NCI-H748 (cell line): ENCODE data around the gene KRT83.
"Not testable (repeated sequence)": the region's sequence is repeated elsewhere in the genome, so short reads cannot be mapped to it uniquely, and the experiment has no call there.

ENCODE experiments used
- DNase-seq: peaks from one replicate; lab custom pipeline; 2025; ENCODE audit not compliant: unreplicated experiment; lab: John Stamatoyannopoulos, UW

Gene KRT83

GRCh38 chr12:52287816-52288805, 33.1 kb downstream of the KRT83 start:
- not testable (repeated sequence) for DNase-seq

DNA sequence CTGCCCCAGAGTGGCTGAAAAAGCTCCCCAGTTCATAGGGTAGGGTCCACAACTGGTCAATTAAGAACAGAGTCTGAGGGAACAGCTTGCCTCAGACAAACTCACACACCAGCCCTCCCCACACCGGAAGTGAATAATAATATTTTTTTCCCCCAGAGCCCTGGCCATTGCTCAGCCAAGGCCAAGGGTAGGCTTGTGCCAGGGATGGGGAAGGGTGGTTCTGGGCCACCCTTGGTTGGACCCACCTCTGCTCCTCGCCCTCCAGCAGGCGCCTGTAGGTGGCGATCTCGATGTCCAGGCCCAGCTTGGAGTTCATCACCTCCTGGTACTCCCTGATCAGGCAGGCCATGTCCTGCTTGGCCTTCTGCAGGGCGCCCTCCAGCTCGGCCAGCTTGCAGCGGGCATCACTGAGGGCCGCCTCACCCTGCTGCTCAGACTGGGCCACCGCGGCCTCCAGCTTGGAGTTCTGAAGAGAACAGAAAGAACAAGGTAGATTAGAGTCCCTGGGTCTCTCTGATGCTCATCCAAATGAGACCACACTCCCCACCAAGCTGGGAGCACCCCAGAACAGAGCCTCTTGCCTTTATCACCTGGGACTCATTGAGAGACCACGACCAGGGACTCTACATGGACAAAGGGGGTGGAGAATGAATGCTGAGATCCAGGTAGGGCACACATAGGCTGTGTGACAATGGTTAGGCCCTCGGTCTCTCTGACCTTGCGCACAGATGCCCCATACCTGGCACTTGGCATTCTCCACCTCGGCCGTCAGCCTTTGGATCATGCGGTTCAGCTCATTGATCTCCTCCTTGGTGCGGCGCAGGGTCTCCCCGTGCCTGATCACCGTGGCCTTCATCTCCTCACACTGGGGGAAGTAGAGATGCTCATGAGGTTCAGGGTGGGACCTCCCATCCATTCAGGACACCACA, 34.1 kb downstream of the KRT83 start:
- DNase-seq, result not testable (repeated sequence)

DNA sequence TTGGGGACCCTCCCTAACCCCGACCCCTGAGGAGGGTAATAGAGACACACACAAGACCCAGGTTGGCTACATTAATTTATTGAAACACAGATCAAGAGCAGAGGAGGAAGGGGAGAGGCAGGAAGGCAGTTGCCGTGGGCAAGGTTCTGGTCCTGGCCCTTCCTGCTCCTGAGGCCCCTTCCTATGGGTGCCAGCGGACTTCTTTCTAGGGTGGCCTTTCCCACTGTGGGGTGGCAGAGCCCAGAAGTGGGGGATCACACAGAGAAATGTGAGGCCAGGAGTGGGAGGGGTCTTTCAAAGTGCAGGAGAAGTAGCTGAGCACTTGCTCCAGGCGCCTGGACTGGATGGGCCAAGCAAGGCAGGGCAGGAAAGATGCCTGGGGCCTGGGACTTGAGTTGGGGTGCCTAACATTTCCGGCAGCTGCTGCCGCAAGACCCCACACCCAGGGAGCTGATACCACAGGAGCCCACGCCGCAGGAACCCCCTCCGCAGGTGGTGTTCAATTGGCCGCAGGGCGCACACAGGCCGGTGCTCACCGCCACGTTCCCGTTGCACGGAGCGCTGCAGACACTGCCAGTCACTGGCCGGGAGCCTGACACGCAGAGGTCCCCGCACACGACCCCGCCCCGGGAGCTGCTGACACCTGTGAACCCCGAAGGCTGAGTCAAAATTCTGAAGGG, 35.2 kb downstream of the KRT83 start:
- no peak for DNase-seq

DNA sequence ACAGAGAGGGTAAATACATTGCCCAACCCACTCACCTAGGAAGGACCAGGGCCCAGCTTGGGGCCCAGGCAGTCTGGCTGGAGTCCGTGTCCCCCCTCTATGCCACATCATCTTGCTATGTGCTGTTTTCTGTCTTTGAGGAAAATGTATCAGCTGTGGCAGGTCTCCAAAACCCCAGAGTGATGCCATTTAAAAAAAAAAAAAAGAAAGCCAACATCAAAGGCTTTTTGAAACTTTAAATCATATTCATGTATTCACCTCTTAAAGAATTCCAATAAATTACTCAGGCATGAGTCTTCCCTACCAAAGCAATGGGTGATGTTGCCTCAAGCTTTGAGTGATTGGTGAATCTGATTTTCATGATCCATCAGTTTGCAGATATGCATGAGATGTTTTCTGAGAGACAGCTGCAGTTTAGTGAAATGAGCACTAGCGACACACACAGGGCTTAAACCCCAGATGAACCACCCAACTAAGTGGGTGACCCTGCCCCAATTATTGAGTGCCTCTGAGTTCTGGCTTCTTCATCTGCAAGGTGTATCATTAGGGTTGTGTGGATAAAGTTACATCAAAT, 35.9 kb downstream of the KRT83 start:
- DNase-seq, result no peak

DNA sequence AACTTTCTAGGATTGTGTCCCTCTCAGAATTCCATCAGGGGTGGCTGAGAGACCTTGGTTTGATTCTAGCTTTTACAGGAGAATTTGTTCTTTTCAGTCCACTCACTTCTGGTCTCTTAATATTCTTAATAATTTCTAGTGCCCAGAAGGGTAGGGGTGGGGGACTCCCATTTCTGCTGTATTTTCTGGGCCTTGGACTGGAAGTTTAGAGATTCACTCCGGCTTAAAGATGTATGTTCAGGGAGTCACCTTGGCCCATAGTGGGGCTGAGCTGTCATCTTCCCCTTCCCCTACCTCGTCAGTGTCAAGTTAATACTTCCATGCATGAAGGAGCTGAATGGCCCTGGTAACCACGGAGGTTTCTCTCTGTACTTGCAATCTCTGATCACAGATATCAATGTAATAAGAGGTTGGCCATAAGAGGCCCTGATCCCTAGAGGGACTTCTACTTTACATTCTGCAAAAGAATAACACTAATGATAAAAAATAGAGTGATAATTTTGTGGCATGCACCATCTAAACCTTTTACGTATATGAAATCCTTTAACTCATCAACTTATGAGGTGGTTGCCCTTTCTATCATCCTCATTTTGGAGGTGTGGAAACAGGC, 36.5 kb downstream of the KRT83 start:
- no peak for DNase-seq

DNA sequence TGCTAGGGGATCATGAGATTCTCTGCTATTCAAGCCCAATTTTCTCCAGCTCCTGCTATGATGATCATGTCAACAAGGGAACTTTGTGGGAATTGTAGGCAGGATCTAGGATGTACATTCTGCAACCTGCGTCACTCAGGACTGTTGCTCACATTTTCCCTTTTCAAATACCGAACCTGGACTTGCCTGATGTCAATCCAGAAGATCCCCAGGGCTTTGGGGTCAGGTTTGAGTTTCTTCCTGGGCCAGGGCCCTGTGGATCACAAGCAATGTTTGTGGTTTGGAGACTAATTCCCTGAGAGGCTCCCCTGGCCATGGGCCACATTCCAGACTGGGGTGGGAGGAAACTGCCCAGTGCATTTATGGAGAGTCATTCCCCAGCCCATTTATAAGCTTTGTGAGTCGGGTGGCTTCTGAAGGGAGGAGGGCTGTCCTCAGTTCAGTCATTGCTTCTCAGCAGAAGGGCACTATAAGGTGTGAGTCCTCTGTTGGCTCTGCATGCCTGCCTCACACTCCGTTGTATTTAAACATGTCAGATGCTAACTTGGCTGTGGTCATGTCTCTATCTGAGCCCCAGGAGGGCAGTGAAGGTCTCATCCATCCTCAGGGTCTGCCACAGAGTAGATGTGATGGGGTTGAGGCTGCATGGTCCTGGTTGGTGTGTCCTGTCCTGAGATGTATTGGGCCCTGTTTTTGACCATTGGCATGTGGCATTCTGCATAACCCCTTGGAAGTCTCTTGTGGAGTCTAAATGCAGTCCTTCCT, 40.2 kb downstream of the KRT83 start:
- no peak for DNase-seq

DNA sequence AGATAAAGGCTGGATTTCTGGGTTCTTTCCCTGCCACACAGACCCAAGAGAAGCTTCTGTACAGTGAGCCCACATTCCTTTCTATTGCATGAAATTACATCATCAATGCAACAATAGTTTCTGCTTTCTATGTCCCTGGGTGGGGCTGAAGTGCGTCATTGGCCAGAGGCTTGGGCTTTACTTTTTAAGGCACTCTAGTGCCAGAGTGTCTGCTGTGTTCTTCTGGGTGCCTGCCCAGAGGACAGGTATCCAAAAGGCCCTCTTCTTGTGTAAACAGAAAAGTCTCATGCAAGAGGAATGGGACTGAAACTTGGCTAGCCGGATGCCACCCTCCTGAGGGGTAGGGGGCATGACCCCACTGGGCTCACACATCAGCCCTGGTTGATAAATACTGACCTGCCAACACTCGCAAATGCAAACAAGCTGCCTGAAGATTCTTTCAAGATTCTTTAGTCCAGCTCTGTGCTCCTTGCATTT, 40.8 kb downstream of the KRT83 start:
- no peak for DNase-seq

- DNase-seq, result no peak
These were observed 41.5 kb downstream of the KRT83 start for GRCh38 chr12:52279422-52280318.

DNA sequence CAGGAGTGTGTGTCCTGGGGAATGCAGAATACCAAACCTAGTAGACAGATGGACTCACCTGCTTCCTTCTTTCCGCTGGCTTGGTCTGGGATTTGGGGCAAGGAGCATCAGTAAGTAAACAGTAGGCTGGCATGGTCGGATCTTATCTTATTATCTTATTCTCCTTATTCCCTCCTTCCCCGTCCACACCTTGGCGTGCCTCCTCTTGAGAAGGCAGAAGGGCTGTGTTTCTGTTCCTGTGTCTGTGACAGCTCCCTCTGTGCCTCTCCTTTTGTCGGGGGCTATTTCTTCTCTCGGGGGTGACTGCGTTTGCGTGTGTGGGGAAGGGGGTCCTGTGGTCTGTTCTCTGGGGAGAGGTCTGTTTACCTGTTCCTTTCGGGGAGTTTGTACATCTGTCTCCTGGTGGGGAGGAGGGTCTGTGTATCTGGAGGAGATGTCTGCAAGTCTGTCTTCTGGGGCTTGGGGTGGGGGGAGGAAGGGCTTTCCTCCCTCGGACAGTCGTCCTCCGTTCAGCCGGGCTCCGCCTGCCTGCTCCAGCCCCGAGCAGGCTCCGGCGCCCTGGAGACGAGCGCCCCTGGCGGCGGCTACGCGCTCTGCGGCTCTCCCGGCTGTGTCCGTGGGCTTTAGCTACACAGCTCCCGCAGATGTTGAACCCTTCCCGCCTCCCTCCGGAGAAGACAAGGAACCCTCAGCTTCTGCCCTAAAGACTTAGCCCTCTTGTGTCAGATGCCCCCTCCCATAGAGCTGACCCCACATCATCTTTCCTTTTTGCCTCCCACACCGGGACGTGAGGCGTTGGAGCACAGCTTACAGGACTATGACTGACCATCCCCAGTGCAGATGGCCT, 42.4 kb downstream of the KRT83 start:
- peak; percentile 64 for DNase-seq

- DNase-seq, result no peak
These were observed 43.5 kb downstream of the KRT83 start for GRCh38 chr12:52277486-52278245.

DNA sequence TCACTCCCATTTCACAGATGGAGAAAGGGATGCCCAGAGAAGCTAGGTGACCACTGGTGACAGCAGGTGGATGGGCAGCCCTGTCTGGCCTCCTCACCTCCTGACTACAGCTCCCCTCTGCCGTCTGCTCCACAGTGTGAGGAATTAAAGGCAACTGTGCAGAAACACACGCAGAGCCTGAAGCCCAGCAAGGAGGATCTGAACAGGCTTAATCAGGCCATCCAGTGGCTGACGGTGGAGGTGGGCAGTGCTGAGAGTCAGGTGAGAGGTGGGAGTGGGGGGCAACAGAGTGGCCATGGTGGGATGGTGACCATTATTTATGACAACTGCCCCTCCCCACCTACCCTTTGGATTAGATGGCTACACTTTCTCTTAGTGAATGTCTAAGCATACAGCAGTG, 45.5 kb downstream of the KRT83 start:
- DNase-seq, result no peak

DNA sequence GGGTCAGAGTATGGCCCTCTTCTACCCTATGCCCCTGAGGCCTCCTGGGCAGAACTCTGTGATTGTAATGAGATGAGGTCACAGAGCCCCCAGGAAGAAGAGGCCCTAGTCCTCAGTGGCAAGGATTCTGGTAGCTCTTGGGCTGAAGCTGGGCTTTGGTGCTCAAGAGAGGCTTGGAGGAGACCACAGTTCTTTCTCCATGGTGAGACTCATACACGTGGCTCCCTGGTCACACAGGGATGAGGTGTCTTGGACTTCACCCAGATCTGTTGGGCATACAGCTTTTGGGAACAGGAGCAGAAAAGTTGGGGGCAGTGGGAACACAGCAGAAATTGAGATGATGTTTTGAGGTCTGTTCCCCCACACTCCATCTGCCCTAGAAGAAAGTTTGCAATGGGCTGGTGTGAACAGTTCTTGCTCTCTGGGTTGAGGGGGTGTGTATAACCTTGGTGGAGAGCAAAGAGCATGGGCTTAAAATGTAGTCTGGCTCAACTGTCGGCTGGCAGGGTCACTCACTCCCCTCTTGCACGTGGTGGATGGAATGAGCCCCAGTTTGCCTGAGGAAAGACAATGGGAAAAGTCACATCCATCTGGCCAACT, 46.6 kb downstream of the KRT83 start, which contains the start of gene KRT86:
Gene KRT86 (plus strand): TSS at position 125 of the 600 bp plus-strand sequence. CDS start 27,272 bp downstream, outside the sequence.
- no peak for DNase-seq

- DNase-seq, result no peak
These were observed 50.0 kb downstream of the KRT83 start for GRCh38 chr12:52271158-52271557.

DNA sequence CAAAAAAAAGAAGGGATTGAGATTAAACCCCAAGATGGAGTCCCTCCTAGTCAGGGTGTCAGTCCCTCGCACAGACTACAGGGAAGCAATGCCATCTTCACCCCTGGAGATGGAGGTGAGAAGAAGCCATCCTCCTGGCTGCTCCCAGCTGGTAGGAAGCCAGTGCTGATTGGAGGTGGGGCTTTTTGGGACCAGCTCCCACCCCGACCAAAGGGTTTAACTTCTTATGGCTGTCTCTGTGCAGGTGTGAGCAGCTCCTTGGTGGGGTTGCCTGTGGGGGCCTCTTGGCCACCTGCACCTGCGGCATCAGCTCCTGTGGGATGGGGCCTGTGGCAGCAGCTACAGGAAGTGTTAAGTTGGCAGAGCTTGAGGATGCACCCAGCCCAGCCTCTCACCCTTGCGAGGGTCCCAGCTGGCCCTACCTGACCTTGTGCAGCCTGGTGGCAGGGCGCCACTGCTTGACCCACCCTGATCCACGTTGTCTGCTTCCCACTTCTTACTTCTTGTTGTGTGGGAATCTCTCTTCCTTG, 50.6 kb downstream of the KRT83 start:
- no peak for DNase-seq

DNA sequence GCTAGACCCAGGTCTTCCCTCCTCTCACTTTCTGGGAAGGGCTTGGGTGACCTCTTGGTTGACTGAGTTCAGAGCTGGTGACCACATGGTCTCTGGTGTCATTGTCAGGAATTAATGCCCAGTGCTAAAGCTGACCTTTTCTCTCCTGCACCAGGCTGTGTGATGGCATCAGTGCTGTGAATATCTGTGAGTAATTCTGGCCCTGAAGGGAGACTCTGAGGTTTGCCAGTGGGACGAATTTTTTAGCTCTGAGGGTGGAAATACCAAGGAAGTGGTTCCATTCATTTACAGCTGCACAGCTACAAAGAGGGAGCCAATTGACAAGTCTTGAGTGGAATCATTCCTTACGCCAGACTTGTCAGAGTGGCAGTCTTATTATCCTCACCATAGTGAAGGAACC, 53.0 kb downstream of the KRT83 start:
- no peak for DNase-seq

DNA sequence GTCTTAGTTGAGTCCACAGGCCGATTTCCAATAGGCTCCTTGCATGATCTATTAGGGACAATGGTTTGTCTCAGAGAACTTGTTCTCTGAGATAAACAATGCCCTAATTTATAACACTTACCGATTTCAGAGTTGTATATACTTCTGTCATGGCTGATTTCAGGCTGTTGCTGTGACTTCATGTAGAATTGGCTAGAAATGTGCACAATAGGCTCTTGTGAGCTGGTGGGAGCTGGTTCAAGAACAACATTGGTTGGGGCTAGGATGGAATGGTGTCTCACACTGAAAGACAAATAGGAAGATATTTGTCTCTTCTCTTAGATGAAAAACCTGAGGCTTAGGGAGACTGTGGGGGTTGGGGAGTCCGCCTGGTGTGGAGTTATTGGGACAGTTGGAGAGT, 53.5 kb downstream of the KRT83 start:
- no peak for DNase-seq
